Naive thymus-derived CD4-positive, alpha-beta T cell (primary cell): ENCODE data around the gene PIP4K2B. TPM values are rescaled to one million over a fixed set of nuclear protein-coding genes. Genes with fewer than 3 reads are reported as not detected.

Experiments
- ATAC-seq: fragments of 150-1000 bp; cut with Tn5 transposase; 2 replicates; pipeline ENCODE4 v1.10.0; 2021; ENCODE audit warnings: mild to moderate bottlenecking, moderate library complexity
- CTCF ChIA-PET: fragments of 350-600 bp; sonication (Branson Sonifier 250); formaldehyde crosslinking; loops from one replicate; lab custom pipeline; 2021; ENCODE audit warnings: antibody characterized with exemption; lab: Charles Lee
- POLR2A ChIA-PET: fragments of 350-600 bp; sonication (Branson Sonifier 250); formaldehyde crosslinking; loops from one replicate; lab custom pipeline; 2021; ENCODE audit warnings: antibody characterized with exemption, inconsistent platforms; lab: Charles Lee
- DNase-seq, 9 donors: peaks; one replicate each; pipeline versions ENCODE4 v3.0.0 to v3.0.0-alpha.2; 2020 to 2022; ENCODE audit warnings: mixed read lengths in 1 of 9
- H3K27ac ChIP-seq: one replicate; pipeline ENCODE4 v1.7.0; 2013; ENCODE audit warnings: mild to moderate bottlenecking, low read depth, low read length, moderate library complexity
- H3K27me3 ChIP-seq, 2 donors: one replicate each; pipeline ENCODE4 v1.7.0; 2013; ENCODE audit warnings: low read length in 2 of 2, mild to moderate bottlenecking in 2 of 2, moderate library complexity in 2 of 2; ENCODE audit not compliant: control insufficient read depth in 2 of 2, insufficient read depth in 2 of 2
- H3K36me3 ChIP-seq, 3 experiments: 1 replicate in 2 of 3; 2 replicates in 1 of 3; pipeline ENCODE4 v1.7.0; 2013; ENCODE audit warnings: low read length in 3 of 3, mild to moderate bottlenecking in 3 of 3, moderate library complexity in 1 of 3; ENCODE audit not compliant: insufficient read depth in 3 of 3, control insufficient read depth in 2 of 3
- H3K4me1 ChIP-seq, 2 donors: one replicate each; pipeline ENCODE4 v1.7.0; 2013; ENCODE audit warnings: low read length in 2 of 2, mild to moderate bottlenecking in 2 of 2, moderate library complexity in 1 of 2; ENCODE audit not compliant: control insufficient read depth in 2 of 2, insufficient read depth in 2 of 2
- H3K4me3 ChIP-seq: 2 replicates; pipeline ENCODE4 v1.7.0; 2013; ENCODE audit warnings: mild to moderate bottlenecking, low read length
- H3K9me3 ChIP-seq, 3 experiments: 1 replicate in 2 of 3; 2 replicates in 1 of 3; pipeline ENCODE4 v1.7.0; 2013; ENCODE audit warnings: low read length in 3 of 3; ENCODE audit not compliant: control insufficient read depth in 2 of 3
- H3K27ac Mint-ChIP-seq, 9 donors: one replicate each; pipeline ENCODE4 v1.8.0; 2020 to 2022; ENCODE audit warnings: mixed read lengths in 9 of 9, mild to moderate bottlenecking in 8 of 9, moderate library complexity in 5 of 9, inconsistent platforms in 2 of 9
- H3K27me3 Mint-ChIP-seq, 5 donors: one replicate each; pipeline ENCODE4 v1.8.0; 2021 to 2022; ENCODE audit warnings: mixed read lengths in 5 of 5, mild to moderate bottlenecking in 1 of 5
- H3K36me3 Mint-ChIP-seq, 5 donors: one replicate each; pipeline ENCODE4 v1.8.0; 2020 to 2022; ENCODE audit warnings: mixed read lengths in 5 of 5, mild to moderate bottlenecking in 3 of 5, inconsistent platforms in 1 of 5
- H3K4me1 Mint-ChIP-seq, 7 donors: one replicate each; pipeline ENCODE4 v1.8.0; 2020 to 2022; ENCODE audit warnings: mixed read lengths in 7 of 7, mild to moderate bottlenecking in 3 of 7, inconsistent platforms in 1 of 7
- H3K4me3 Mint-ChIP-seq, 10 donors: one replicate each; pipeline ENCODE4 v1.8.0; 2020 to 2022; ENCODE audit warnings: mild to moderate bottlenecking in 10 of 10, mixed read lengths in 10 of 10, moderate library complexity in 6 of 10, inconsistent platforms in 2 of 10
- H3K9me3 Mint-ChIP-seq, 11 donors: one replicate each; pipeline ENCODE4 v1.8.0; 2020 to 2022; ENCODE audit warnings: mixed read lengths in 11 of 11, mild to moderate bottlenecking in 4 of 11, inconsistent platforms in 1 of 11, moderate library complexity in 1 of 11
- intact Hi-C, 2 donors: fragments of 100-400 bp; cut with micrococcal nuclease; formaldehyde crosslinking; loops; one replicate each; pipeline ENCODE4 v1.15.1; 2023
- polyA plus RNA-seq, 2 donors: library from polyadenylated mRNA; unstranded; fragments of 300-500 nt; fragmentation: Illumina TruSeq; gene quantifications; one replicate each; pipeline ENCODE4 v1.2.3, GENCODE V29; 2021
- total RNA-seq, 6 experiments: library from RNA in 5 of 6; stranded (reverse) in 5 of 6; gene quantifications; 1 replicate in 5 of 6; 2 replicates in 1 of 6; pipeline ENCODE4 v1.2.3 and lab custom pipeline; 2021 to 2026

The PIP4K2B gene
- total and polyA plus RNA-seq, 7 experiments from 2014 or later, result 17.5 to 67.9 (median 39.5) TPM

GRCh38 chr17:38740044-38740443, 59.3 kb downstream of the PIP4K2B start:
- DNase-seq (no peak), ATAC-seq (no peak)
- H3K4me3 Mint-ChIP-seq, result no peak overlapping the region
- peaks cover 0 to 20% (median 2%) of the 10 kb centered on the region in 7 donors for H3K4me1 Mint-ChIP-seq
- H3K4me3 ChIP-seq, result no peak overlapping the region
- intact Hi-C loops, result no loop called here
- POLR2A ChIA-PET, result interaction anchor here (0.6 to 1.0 kb wide), 2 partner anchors 11 to 27 kb away, joined by 3 read pairs; no protein-coding TSS in a partner anchor
- H3K9me3 Mint-ChIP-seq, result no peaks in the 10 kb centered on the region
- H3K36me3 Mint-ChIP-seq, result no peaks in the 10 kb centered on the region
- no peaks in the 10 kb centered on the region for H3K36me3 ChIP-seq
- H3K9me3 ChIP-seq, result no peaks in the 10 kb centered on the region
- no peaks in the 10 kb centered on the region for H3K27me3 ChIP-seq
- H3K27me3 Mint-ChIP-seq, result peaks cover 0 to 22% (median 3%) of the 10 kb centered on the region in 5 donors
- no peak overlapping the region for H3K27ac Mint-ChIP-seq
- CTCF ChIA-PET, result no interaction called here
- no peak overlapping the region for H3K27ac ChIP-seq
- H3K4me1 ChIP-seq, result no peaks in the 10 kb centered on the region

- intact Hi-C loops, result no loop called here
- H3K27me3 Mint-ChIP-seq, result peaks cover 0 to 16% (median 3%) of the 10 kb centered on the region in 5 donors
- H3K36me3 Mint-ChIP-seq, result no peaks in the 10 kb centered on the region
- Histone ChIP-seq H3K4me3 (no peak overlapping the region), H3K36me3 (no peaks in the 10 kb centered on the region), H3K27ac (no peak overlapping the region), H3K4me1 (peaks cover 0 to 1% of the 10 kb centered on the region in 2 donors), H3K9me3 (no peaks in the 10 kb centered on the region), H3K27me3 (no peaks in the 10 kb centered on the region)
- ATAC-seq (no peak), DNase-seq (no peak)
- H3K27ac Mint-ChIP-seq, result no peak overlapping the region
- CTCF ChIA-PET, result no interaction called here
- no peak overlapping the region for H3K4me3 Mint-ChIP-seq
- H3K9me3 Mint-ChIP-seq, result no peaks in the 10 kb centered on the region
- H3K4me1 Mint-ChIP-seq, result peaks cover 4 to 27% (median 9%) of the 10 kb centered on the region in 7 donors
- POLR2A ChIA-PET, result interaction anchor here (1.0 kb wide), 1 partner anchor 11 kb away, joined by 3 read pairs; no protein-coding TSS in a partner anchor
Observed at GRCh38 chr17:38739305-38739704, 60.1 kb downstream of the PIP4K2B start.

- no peak overlapping the region for H3K27ac Mint-ChIP-seq
- Histone ChIP-seq H3K9me3 (no peaks in the 10 kb centered on the region), H3K4me1 (peaks cover 3 to 4% of the 10 kb centered on the region in 2 donors), H3K4me3 (no peak overlapping the region), H3K27ac (no peak overlapping the region), H3K36me3 (peaks cover 0 to 4% (median 0%) of the 10 kb centered on the region in 3 experiments), H3K27me3 (no peaks in the 10 kb centered on the region)
- ChIA-PET CTCF (no interaction called here), POLR2A (no interaction called here)
- ATAC-seq (no peak), DNase-seq (no peak)
- H3K4me3 Mint-ChIP-seq, result no peak overlapping the region
- peaks cover 11 to 33% (median 15%) of the 10 kb centered on the region in 7 donors for H3K4me1 Mint-ChIP-seq
- intact Hi-C loops, result no loop called here
- H3K27me3 Mint-ChIP-seq, result peaks cover 0 to 13% (median 3%) of the 10 kb centered on the region in 5 donors
- H3K9me3 Mint-ChIP-seq, result peaks cover 0 to under 1% (median 0%) of the 10 kb centered on the region in 11 donors
- H3K36me3 Mint-ChIP-seq, result no peaks in the 10 kb centered on the region
Observed at GRCh38 chr17:38738686-38739085, 60.7 kb downstream of the PIP4K2B start.

GRCh38 chr17:38738007-38738662, 61.2 kb downstream of the PIP4K2B start:
- H3K27me3 ChIP-seq, result no peaks in the 10 kb centered on the region
- peaks cover 0 to 8% (median 0%) of the 10 kb centered on the region in 3 experiments for H3K36me3 ChIP-seq
- ChIA-PET POLR2A (no interaction called here), CTCF (interaction anchor here (1.0 to 5.7 kb wide), 2 partner anchors 60 to 180 kb away, joined by 3 to 78 read pairs; partner anchors contain the start of gene EPOP)
- Mint-ChIP-seq H3K9me3 (peaks cover 0 to 2% (median 0%) of the 10 kb centered on the region in 11 donors), H3K27me3 (peaks cover 0 to 10% (median 3%) of the 10 kb centered on the region in 5 donors), H3K4me1 (peaks cover 11 to 34% (median 20%) of the 10 kb centered on the region in 7 donors), H3K4me3 (no peak overlapping the region), H3K27ac (no peak overlapping the region), H3K36me3 (no peaks in the 10 kb centered on the region)
- no peak overlapping the region for H3K4me3 ChIP-seq
- no peaks in the 10 kb centered on the region for H3K9me3 ChIP-seq
- ATAC-seq (no peak), DNase-seq (no peak)
- no peak overlapping the region for H3K27ac ChIP-seq
- H3K4me1 ChIP-seq, result peaks cover 3 to 4% of the 10 kb centered on the region in 2 donors
- intact Hi-C loops, result no loop called here

GRCh38 chr17:38735161-38735997, 64.0 kb downstream of the PIP4K2B start:
- Histone ChIP-seq H3K36me3 (peaks cover 0 to 10% (median 0%) of the 10 kb centered on the region in 3 experiments), H3K9me3 (no peaks in the 10 kb centered on the region), H3K27ac (no peak overlapping the region), H3K4me1 (peaks cover 15 to 16% of the 10 kb centered on the region in 2 donors), H3K4me3 (no peak overlapping the region), H3K27me3 (no peaks in the 10 kb centered on the region)
- peak; percentile 42 to 80 (median 63) for DNase-seq
- H3K9me3 Mint-ChIP-seq, result peaks cover 0 to 6% (median 0%) of the 10 kb centered on the region in 11 donors
- H3K36me3 Mint-ChIP-seq, result peaks cover 0 to 5% (median 0%) of the 10 kb centered on the region in 5 donors
- ATAC-seq, result peak; percentile 55
- peak overlapping the region in 3 of 9 donors; percentile 10 to 38 (median 30) for H3K27ac Mint-ChIP-seq
- ChIA-PET POLR2A (interaction anchor here (0.6 to 2.6 kb wide), 5 partner anchors 29 to 63 kb away, joined by 3 to 11 read pairs (median 6); partner anchors contain the start of gene MLLT6), CTCF (interaction anchor here (0.6 to 5.7 kb wide), 23 partner anchors 9 to 1147 kb away, joined by 3 to 78 read pairs (median 4); partner anchors contain the start of gene EPOP)
- intact Hi-C loops, result loop anchor here (1.0 kb wide), 3 partner anchors 33 to 177 kb away; no protein-coding TSS in a partner anchor
- H3K27me3 Mint-ChIP-seq, result peaks cover 0 to 6% (median 0%) of the 10 kb centered on the region in 5 donors
- H3K4me1 Mint-ChIP-seq, result peaks cover 23 to 50% (median 45%) of the 10 kb centered on the region in 7 donors
- H3K4me3 Mint-ChIP-seq, result no peak overlapping the region
